AG08395 (cell line): Measurements from ENCODE around the gene PAIP2.
A peak's percentile ranks its signal among the peaks of the same experiment; 100 is the strongest.
"Not testable (repeated sequence)": the region's sequence is repeated elsewhere in the genome, so short reads cannot be mapped to it uniquely, and the experiment has no call there.

Experiments used
- DNase-seq: peaks from one replicate; pipeline ENCODE4 v3.0.0; 2012; ENCODE audit warnings: mixed read lengths, low spot score

The PAIP2 gene

GRCh38 chr5:139392324-139392677 is 50.6 kb downstream of the PAIP2 start:
- DNase-seq = no peak

GRCh38 chr5:139392678-139393496 is 51.2 kb downstream of the PAIP2 start:
- peak; percentile 48 for DNase-seq

GRCh38 chr5:139393497-139394122 is 52.0 kb downstream of the PAIP2 start:
- no peak for DNase-seq

GRCh38 chr5:139394123-139394653 is 52.5 kb downstream of the PAIP2 start:
- peak; percentile 47 for DNase-seq

GRCh38 chr5:139394654-139395566 is 53.3 kb downstream of the PAIP2 start, which contains the start of gene PROB1:
Gene PROB1 (minus strand): TSS chr5:139395104. CDS start chr5:139395081, 23 bp downstream.
- DNase-seq = no peak

- no peak for DNase-seq
These were observed 54.4 kb downstream of the PAIP2 start for GRCh38 chr5:139395844-139396640.

GRCh38 chr5:139396691-139397090 is 55.0 kb downstream of the PAIP2 start:
- DNase-seq = no peak

- DNase-seq = no peak
These were observed 56.3 kb downstream of the PAIP2 start for GRCh38 chr5:139397921-139398320.

- no peak for DNase-seq
These were observed 58.0 kb downstream of the PAIP2 start for GRCh38 chr5:139399501-139400121.

GRCh38 chr5:139401546-139401945 is 59.9 kb downstream of the PAIP2 start:
- no peak for DNase-seq

GRCh38 chr5:139402561-139403158 is 61.0 kb downstream of the PAIP2 start:
- DNase-seq = no peak

- no peak for DNase-seq
These were observed 61.7 kb downstream of the PAIP2 start for GRCh38 chr5:139403418-139403786.

- peak; percentile 98 for DNase-seq
These were observed 62.3 kb downstream of the PAIP2 start, which contains the start of gene SPATA24 for GRCh38 chr5:139403787-139404483. Gene SPATA24 (minus strand): TSS chr5:139404089. CDS start chr5:139404060, 29 bp downstream.

GRCh38 chr5:139404484-139404840 is 62.8 kb downstream of the PAIP2 start:
- DNase-seq = no peak

- no peak for DNase-seq
These were observed 65.3 kb downstream of the PAIP2 start for GRCh38 chr5:139406963-139407362.

GRCh38 chr5:139407517-139407916 is 65.9 kb downstream of the PAIP2 start:
- DNase-seq = no peak

- DNase-seq = no peak
These were observed 66.5 kb downstream of the PAIP2 start for GRCh38 chr5:139408191-139408590.

GRCh38 chr5:139409116-139409515 is 67.5 kb downstream of the PAIP2 start:
- DNase-seq = not testable (repeated sequence)

- DNase-seq = peak; percentile 28
These were observed 68.7 kb downstream of the PAIP2 start for GRCh38 chr5:139410121-139410992.
